ENCODE results near the gene NTRK2. TPM values are rescaled to one million over a fixed set of nuclear protein-coding genes. Genes with fewer than 3 reads are reported as not detected.

Gene NTRK2
- total RNA-seq, 1 experiment from 2014 or later = not detected

- Histone ChIP-seq H4K20me1 (ENCODE audit: insufficient read depth) (no peaks in the 10 kb centered on the region), H3K4me2 (no peak overlapping the region), H3K4me3 (no peak overlapping the region), H3K79me2 (ENCODE audit: low read depth) (no peaks in the 10 kb centered on the region), H3K9me2 (ENCODE audit: insufficient read depth) (no peaks in the 10 kb centered on the region), H3K4me1 (replicated peaks; ENCODE audit: insufficient read depth) (no peaks in the 10 kb centered on the region), H3K9me3 (ENCODE audit: insufficient read depth, low read depth) (no peaks in the 10 kb centered on the region), H3K27me3 (ENCODE audit: insufficient read depth, low read depth) (no peaks in the 10 kb centered on the region), H3K27ac (no peak overlapping the region), H3K36me3 (ENCODE audit: low read depth) (no peaks in the 10 kb centered on the region), H3F3A (ENCODE audit: insufficient read depth, low read depth) (no peaks in the 10 kb centered on the region), H2AFZ (no peak overlapping the region)
- intact Hi-C loops (cut with micrococcal nuclease; ENCODE audit: unreplicated experiment) = no loop called here
- ChIA-PET CTCF (no interaction called here), POLR2A (ENCODE audit: unreplicated experiment) (no interaction called here)
- DNase-seq = no peak
- TF ChIP-seq EZH2 (IDR thresholded peaks at IDR 0.05; ENCODE audit: low read depth) = no peak
- TF ChIP-seq CTCF (conservative IDR thresholded peaks at IDR 0.05) = no peak
- BruUV-seq (replicated peaks) = no TSS peak
Observed at GRCh38 chr9:85009251-85009650, 339.7 kb downstream of the NTRK2 start.

GRCh38 chr9:85013703-85014102, 344.2 kb downstream of the NTRK2 start:
- intact Hi-C loops (cut with micrococcal nuclease; ENCODE audit: unreplicated experiment) = no loop called here
- POLR2A ChIA-PET (ENCODE audit: unreplicated experiment) = no interaction called here
- no TSS peak for BruUV-seq (replicated peaks)

GRCh38 chr9:85014292-85014691, 344.8 kb downstream of the NTRK2 start:
- BruUV-seq (replicated peaks) = no TSS peak
- no peak for DNase-seq
- ChIA-PET POLR2A (ENCODE audit: unreplicated experiment) (no interaction called here), CTCF (no interaction called here)
- Histone ChIP-seq H3F3A (ENCODE audit: insufficient read depth, low read depth) (no peaks in the 10 kb centered on the region), H3K4me1 (replicated peaks; ENCODE audit: insufficient read depth) (no peaks in the 10 kb centered on the region), H2AFZ (no peak overlapping the region), H3K27me3 (ENCODE audit: insufficient read depth, low read depth) (no peaks in the 10 kb centered on the region), H3K4me2 (no peak overlapping the region), H3K36me3 (ENCODE audit: low read depth) (no peaks in the 10 kb centered on the region), H3K4me3 (no peak overlapping the region), H3K79me2 (ENCODE audit: low read depth) (no peaks in the 10 kb centered on the region), H3K9me2 (ENCODE audit: insufficient read depth) (no peaks in the 10 kb centered on the region), H4K20me1 (ENCODE audit: insufficient read depth) (no peaks in the 10 kb centered on the region), H3K27ac (no peak overlapping the region), H3K9me3 (ENCODE audit: insufficient read depth, low read depth) (no peaks in the 10 kb centered on the region)
- intact Hi-C loops (cut with micrococcal nuclease; ENCODE audit: unreplicated experiment) = no loop called here
- TF ChIP-seq CTCF (conservative IDR thresholded peaks at IDR 0.05) (no peak), EZH2 (IDR thresholded peaks at IDR 0.05; ENCODE audit: low read depth) (no peak)

More at GRCh38 chr9:85013703-85014102, 344.2 kb downstream of the NTRK2 start:
- Histone ChIP-seq H3F3A (ENCODE audit: insufficient read depth, low read depth) (no peaks in the 10 kb centered on the region), H3K9me2 (ENCODE audit: insufficient read depth) (no peaks in the 10 kb centered on the region), H4K20me1 (ENCODE audit: insufficient read depth) (no peaks in the 10 kb centered on the region), H3K4me2 (no peak overlapping the region), H3K9me3 (ENCODE audit: insufficient read depth, low read depth) (no peaks in the 10 kb centered on the region), H3K4me3 (no peak overlapping the region), H3K79me2 (ENCODE audit: low read depth) (no peaks in the 10 kb centered on the region), H3K27me3 (ENCODE audit: insufficient read depth, low read depth) (no peaks in the 10 kb centered on the region), H2AFZ (no peak overlapping the region), H3K27ac (no peak overlapping the region), H3K36me3 (ENCODE audit: low read depth) (no peaks in the 10 kb centered on the region), H3K4me1 (replicated peaks; ENCODE audit: insufficient read depth) (no peaks in the 10 kb centered on the region)
- peak in 1 of 2 experiments; percentile 41 for DNase-seq
- TF ChIP-seq EZH2 (IDR thresholded peaks at IDR 0.05; ENCODE audit: low read depth) = no peak
- TF ChIP-seq CTCF (conservative IDR thresholded peaks at IDR 0.05) = no peak
- CTCF ChIA-PET = no interaction called here
